GM10266 (cell line): ENCODE measurements around the gene SPPL2B.

Source experiments
- DNase-seq: peaks from one replicate; pipeline ENCODE4 v3.0.0; 2012; ENCODE audit errors: extremely low spot score
- TF ChIP-seq, protein P1 (sequence below): IDR thresholded peaks from 2 replicates; pipeline ENCODE4 v1.5.1; 2012; ENCODE audit warnings: mild to moderate bottlenecking, low read depth; ENCODE audit not compliant: control insufficient read depth, insufficient read depth; ENCODE audit errors: missing control alignments

Gene SPPL2B

DNA sequence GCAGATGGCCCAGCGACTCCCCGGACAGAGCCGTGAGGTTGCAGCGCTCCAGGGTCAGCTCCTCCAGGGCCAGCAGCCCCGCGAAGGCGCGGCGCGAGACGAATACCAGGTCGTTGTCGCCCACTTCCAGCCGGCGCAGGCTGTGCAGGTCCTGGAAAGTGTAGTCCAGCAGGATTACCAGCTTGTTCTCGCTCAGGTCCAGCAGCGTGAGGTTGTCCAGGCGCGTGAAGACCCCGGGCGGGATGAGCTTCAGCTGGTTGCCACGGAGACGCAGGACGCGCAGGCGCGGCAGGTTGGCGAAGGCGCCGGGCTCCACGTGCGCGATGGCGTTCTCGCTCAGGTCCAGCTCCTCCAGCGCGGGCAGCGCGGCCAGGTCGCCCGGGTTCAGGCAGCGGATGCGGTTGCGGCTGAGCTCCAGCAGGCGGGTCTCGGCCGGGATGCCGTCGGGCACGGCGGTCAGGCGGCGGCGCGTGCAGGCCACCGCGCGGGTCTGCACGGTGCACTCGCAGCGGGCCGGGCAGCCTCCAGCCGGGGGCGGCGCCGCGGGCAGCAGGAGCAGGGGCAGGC lies 37.2 kb upstream of the SPPL2B start:
- DNase-seq: no peak
- TF ChIP-seq, protein P1, sequence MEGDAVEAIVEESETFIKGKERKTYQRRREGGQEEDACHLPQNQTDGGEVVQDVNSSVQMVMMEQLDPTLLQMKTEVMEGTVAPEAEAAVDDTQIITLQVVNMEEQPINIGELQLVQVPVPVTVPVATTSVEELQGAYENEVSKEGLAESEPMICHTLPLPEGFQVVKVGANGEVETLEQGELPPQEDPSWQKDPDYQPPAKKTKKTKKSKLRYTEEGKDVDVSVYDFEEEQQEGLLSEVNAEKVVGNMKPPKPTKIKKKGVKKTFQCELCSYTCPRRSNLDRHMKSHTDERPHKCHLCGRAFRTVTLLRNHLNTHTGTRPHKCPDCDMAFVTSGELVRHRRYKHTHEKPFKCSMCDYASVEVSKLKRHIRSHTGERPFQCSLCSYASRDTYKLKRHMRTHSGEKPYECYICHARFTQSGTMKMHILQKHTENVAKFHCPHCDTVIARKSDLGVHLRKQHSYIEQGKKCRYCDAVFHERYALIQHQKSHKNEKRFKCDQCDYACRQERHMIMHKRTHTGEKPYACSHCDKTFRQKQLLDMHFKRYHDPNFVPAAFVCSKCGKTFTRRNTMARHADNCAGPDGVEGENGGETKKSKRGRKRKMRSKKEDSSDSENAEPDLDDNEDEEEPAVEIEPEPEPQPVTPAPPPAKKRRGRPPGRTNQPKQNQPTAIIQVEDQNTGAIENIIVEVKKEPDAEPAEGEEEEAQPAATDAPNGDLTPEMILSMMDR: no peak

DNA sequence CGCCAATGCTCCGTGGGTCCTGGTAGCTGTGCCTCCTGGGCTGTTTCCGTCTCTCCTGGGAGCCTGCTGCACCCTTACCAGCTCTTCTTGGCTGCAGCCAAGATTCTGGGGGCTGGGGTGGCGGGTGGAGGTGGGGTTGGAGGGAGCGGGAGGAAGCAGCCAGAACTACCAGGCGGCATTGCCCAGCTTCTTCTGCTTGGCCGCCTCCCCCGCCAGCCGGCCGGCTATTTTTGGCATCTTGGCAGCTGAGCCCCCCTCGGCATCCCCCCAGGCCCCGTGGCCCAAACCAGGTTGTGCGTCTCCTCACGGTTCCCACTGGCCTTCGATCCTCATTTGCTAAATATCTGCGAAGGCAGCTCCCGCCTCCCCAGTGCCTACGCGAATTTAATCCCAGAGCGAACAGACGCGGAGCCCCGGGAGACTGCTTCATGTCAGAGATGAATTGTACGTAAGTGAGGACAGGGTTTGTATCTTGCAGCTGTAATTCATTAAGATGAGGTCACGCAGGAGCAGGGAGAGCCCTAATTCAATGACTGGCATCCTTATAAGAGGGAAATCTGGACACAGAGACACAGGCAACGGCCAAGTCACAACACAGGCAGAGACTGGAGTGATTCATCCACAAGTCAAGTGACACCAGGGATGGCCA lies 33.7 kb upstream of the SPPL2B start:
- no peak for DNase-seq
- TF ChIP-seq, protein P1: no peak

DNA sequence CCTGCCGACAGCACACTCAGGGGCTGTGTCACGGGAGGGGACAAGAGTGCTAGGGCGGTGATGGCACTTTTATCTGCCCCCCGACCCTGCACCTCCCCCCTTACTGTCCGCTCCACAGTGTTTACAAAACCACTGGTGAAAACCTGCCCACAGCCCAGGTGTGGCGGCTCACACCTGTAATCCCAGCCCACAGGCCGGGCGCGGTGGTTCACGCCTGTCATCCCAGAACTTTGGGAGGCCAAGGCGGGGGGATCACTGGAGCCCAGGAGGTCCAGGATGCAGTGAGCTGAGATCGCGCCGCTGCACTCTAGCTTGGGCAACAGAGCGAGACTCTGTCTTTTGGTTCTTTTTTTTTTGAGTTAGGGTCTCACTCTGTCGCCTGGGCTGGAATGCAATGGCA lies 32.3 kb upstream of the SPPL2B start:
- TF ChIP-seq, protein P1: no peak
- no peak for DNase-seq

DNA sequence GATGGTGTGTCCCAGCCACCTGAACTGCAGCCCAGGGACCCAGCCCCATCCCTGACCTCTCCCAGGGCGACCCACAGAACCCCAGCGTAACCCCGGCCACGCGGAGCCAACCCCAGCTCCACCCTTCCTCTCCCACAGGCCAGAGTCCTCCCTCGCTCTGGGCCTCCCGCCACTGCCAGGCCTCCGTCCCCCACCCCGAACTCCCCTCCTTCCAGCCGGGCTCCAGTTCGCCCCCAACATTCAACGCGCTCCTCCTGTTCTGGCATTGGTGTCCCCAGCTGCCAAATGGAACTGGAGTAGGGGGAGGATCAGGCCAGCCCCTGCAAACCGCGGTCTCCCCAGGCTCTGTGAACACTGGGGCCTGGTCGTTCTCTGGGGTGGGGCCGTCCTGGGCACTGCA lies 28.0 kb upstream of the SPPL2B start:
- TF ChIP-seq, protein P1: no peak
- DNase-seq: no peak

DNA sequence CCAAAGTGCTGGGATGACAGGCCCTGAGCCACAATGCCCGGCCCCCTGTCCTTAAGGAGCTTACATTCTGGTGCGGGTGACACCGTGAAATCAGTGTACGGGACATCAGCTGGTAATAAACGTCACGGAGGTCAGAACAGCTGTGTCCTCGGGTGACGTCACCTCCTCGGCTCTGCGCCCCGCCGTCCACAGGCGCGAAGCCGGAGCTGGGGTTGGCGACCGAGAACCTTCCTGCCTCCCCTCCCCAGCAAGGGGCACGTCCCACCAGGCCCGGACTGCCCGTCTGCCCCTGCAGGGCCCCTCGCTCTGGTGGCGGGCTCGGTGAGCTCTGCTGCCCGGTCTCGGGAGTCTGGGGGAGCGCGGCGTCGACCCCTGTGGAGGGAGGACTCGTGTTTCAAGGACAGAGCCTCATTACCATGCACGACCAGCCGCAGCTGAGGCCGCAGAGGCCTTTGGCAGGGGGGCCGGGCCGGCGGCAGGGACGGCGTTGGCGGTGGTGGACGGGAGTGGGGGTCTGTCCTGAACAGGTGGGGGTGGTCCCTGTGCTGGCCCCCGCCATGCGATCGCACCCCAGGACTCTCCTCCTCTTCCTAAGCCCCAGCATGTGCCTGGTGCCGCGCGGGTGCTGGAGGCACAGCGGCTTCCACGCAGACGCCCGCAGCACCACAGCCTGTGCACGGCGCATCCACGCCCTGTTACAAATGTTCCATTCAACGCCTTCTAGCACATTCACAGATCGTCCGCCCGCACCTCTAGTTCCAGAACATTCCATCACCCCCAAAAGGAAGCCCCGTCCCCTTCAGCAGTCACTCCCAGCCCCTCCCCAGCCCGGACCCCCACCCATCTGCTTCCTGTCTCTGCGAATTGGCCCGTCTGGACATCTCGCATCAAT lies 25.9 kb upstream of the SPPL2B start:
- TF ChIP-seq, protein P1: no peak
- no peak for DNase-seq

DNA sequence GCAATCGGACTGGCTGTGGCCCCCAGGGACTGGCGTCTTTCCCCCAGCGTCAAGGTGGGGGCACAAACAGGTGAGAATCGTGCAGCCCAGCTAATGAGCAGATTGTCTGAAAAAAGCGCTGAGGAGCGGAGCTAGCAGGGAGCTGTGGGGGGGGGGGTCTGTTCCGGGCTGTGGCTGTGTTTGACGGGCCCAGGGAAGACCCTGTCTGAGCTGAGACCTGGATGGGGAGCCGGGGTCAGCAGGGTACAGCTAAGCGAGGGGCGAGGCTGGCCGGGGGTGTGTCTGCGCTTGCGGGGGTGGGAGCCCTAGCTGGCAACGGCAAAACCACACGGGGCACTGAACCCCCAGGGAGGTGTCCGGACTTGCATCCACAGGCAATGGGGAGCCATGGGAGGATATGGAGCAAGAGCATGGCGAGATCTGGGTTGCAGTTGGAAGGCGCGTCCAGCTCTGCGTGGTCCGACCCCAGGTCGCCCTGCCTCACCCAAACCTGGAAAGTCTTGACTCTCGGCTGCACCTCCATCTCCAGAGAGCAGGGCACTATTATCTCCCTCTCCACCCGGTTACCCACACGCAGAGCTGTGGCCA lies 25.2 kb upstream of the SPPL2B start:
- TF ChIP-seq, protein P1: no peak
- DNase-seq: no peak
